ENCODE measurements around the gene DAPK1. TPM values are rescaled to one million over a fixed set of nuclear protein-coding genes. Genes with fewer than 3 reads are reported as not detected.

The DAPK1 gene
- total RNA-seq, 1 donor from 2014 or later = 17.8 TPM

DNA sequence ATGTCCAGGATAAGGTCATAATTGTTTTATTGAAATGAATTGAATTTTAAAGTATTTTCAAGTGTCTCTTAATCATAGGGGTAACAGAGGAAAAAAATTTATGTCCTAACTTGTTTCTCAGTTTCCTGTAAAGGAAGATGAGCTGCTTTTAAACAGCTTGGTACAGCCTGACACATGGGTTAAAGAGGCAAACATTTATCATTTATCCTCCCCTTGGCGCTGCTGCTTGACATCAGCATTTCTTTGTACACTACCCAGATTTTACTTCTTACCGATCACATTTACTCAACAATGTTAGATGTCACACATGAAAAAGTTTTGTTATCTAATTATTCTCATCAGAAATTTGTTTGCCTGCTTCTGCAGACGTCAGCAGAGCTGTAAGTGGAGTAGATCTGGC, 148.9 kb downstream of the DAPK1 start:
- Histone ChIP-seq H3K4me1 (no peaks in the 10 kb centered on the region), H3K4me3 (no peak overlapping the region), H3K27ac (no peak overlapping the region), H3K36me3 (no peaks in the 10 kb centered on the region), H3K27me3 (no peaks in the 10 kb centered on the region), H3K9me3 (no peaks in the 10 kb centered on the region)
- intact Hi-C loops (cut with DNase I) = loop anchor here (10.0 kb wide), 2 partner anchors 48 to 312 kb away; no protein-coding TSS in a partner anchor
- no peak for DNase-seq (ENCODE audit: low spot score in 2 of 2)
- TF ChIP-seq, protein P1, sequence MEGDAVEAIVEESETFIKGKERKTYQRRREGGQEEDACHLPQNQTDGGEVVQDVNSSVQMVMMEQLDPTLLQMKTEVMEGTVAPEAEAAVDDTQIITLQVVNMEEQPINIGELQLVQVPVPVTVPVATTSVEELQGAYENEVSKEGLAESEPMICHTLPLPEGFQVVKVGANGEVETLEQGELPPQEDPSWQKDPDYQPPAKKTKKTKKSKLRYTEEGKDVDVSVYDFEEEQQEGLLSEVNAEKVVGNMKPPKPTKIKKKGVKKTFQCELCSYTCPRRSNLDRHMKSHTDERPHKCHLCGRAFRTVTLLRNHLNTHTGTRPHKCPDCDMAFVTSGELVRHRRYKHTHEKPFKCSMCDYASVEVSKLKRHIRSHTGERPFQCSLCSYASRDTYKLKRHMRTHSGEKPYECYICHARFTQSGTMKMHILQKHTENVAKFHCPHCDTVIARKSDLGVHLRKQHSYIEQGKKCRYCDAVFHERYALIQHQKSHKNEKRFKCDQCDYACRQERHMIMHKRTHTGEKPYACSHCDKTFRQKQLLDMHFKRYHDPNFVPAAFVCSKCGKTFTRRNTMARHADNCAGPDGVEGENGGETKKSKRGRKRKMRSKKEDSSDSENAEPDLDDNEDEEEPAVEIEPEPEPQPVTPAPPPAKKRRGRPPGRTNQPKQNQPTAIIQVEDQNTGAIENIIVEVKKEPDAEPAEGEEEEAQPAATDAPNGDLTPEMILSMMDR (IDR thresholded peaks at IDR 0.05) = no peak

- intact Hi-C loops (cut with DNase I) = loop anchor here (10.0 kb wide), 2 partner anchors 48 to 312 kb away; no protein-coding TSS in a partner anchor
- DNase-seq (ENCODE audit: low spot score in 2 of 2) = no peak
- H3K27ac ChIP-seq = no peak overlapping the region
- H3K27me3 ChIP-seq = no peaks in the 10 kb centered on the region
- TF ChIP-seq, protein P1 (IDR thresholded peaks at IDR 0.05) = no peak
- no peaks in the 10 kb centered on the region for H3K36me3 ChIP-seq
- H3K4me3 ChIP-seq = no peak overlapping the region
- no peaks in the 10 kb centered on the region for H3K4me1 ChIP-seq
- no peaks in the 10 kb centered on the region for H3K9me3 ChIP-seq
Measured at GRCh38 chr9:87647114-87647513, 149.4 kb downstream of the DAPK1 start.

GRCh38 chr9:87648606-87649005, 150.9 kb downstream of the DAPK1 start:
- Histone ChIP-seq H3K27me3 (no peaks in the 10 kb centered on the region), H3K9me3 (no peaks in the 10 kb centered on the region), H3K36me3 (no peaks in the 10 kb centered on the region), H3K4me1 (no peaks in the 10 kb centered on the region), H3K27ac (no peak overlapping the region), H3K4me3 (no peak overlapping the region)
- TF ChIP-seq, protein P1 (IDR thresholded peaks at IDR 0.05) = no peak
- DNase-seq (ENCODE audit: low spot score in 2 of 2) = no peak
- intact Hi-C loops (cut with DNase I) = loop anchor here (10.0 kb wide), 2 partner anchors 46 to 314 kb away; no protein-coding TSS in a partner anchor

GRCh38 chr9:87650611-87651295, 153.1 kb downstream of the DAPK1 start:
- TF ChIP-seq, protein P1 (IDR thresholded peaks at IDR 0.05) = no peak
- no peak overlapping the region for H3K4me3 ChIP-seq
- no peak overlapping the region for H3K27ac ChIP-seq
- DNase-seq (ENCODE audit: low spot score in 2 of 2) = no peak
- intact Hi-C loops (cut with DNase I) = no loop called here
- no peaks in the 10 kb centered on the region for H3K27me3 ChIP-seq
- no peaks in the 10 kb centered on the region for H3K36me3 ChIP-seq
- no peaks in the 10 kb centered on the region for H3K9me3 ChIP-seq
- no peaks in the 10 kb centered on the region for H3K4me1 ChIP-seq

GRCh38 chr9:87651431-87651830, 153.8 kb downstream of the DAPK1 start:
- intact Hi-C loops (cut with DNase I) = no loop called here
- DNase-seq (ENCODE audit: low spot score in 2 of 2) = no peak
- no peaks in the 10 kb centered on the region for H3K27me3 ChIP-seq
- no peaks in the 10 kb centered on the region for H3K36me3 ChIP-seq
- H3K9me3 ChIP-seq = no peaks in the 10 kb centered on the region
- no peak overlapping the region for H3K27ac ChIP-seq
- H3K4me3 ChIP-seq = no peak overlapping the region
- no peaks in the 10 kb centered on the region for H3K4me1 ChIP-seq
- TF ChIP-seq, protein P1 (IDR thresholded peaks at IDR 0.05) = no peak
